ENCODE results near the gene TMEM207. TPM values are rescaled to one million over a fixed set of nuclear protein-coding genes. Genes with fewer than 3 reads are reported as not detected.
"Not testable (repeated sequence)": the region's sequence is repeated elsewhere in the genome, so short reads cannot be mapped to it uniquely, and the experiment has no call there.

The TMEM207 gene
- polyA plus RNA-seq, 2 donors, result not detected

GRCh38 chr3:190491533-190492054, 41.9 kb upstream of the TMEM207 start:
- Histone ChIP-seq H3K27ac (ENCODE audit: low read depth in 2 of 2, low read length in 1 of 2) (no peak overlapping the region), H3K4me1 (ENCODE audit: control insufficient read depth in 2 of 2, insufficient read depth in 2 of 2, low read length in 1 of 2) (no peaks in the 10 kb centered on the region), H3K4me3 (ENCODE audit: low read depth in 1 of 2, low read length in 2 of 2) (no peak overlapping the region), H3K27me3 (ENCODE audit: control insufficient read depth in 1 of 2, insufficient read depth in 2 of 2, low read length in 2 of 2) (peaks cover 0 to 2% of the 10 kb centered on the region in 2 donors), H3K9me3 (ENCODE audit: control insufficient read depth in 2 of 2, insufficient read depth in 1 of 2, low read depth in 1 of 2, low read length in 1 of 2) (no peaks in the 10 kb centered on the region), H3K36me3 (ENCODE audit: control insufficient read depth in 2 of 2, insufficient read depth in 2 of 2, low read length in 1 of 2) (no peaks in the 10 kb centered on the region)
- 72 to 75% methylated on average over 4 of the region's 4 CpGs for WGBS, 2 donors

- no peak overlapping the region for H3K27ac ChIP-seq (ENCODE audit: low read depth in 2 of 2, low read length in 1 of 2)
- H3K36me3 ChIP-seq (ENCODE audit: control insufficient read depth in 2 of 2, insufficient read depth in 2 of 2, low read length in 1 of 2), result no peaks in the 10 kb centered on the region
- H3K27me3 ChIP-seq (ENCODE audit: control insufficient read depth in 1 of 2, insufficient read depth in 2 of 2, low read length in 2 of 2), result peaks cover 0 to 2% of the 10 kb centered on the region in 2 donors
- WGBS, 2 donors, result 75 to 81% methylated on average over 4 of the region's 4 CpGs
- H3K4me1 ChIP-seq (ENCODE audit: control insufficient read depth in 2 of 2, insufficient read depth in 2 of 2, low read length in 1 of 2), result no peaks in the 10 kb centered on the region
- no peak overlapping the region for H3K4me3 ChIP-seq (ENCODE audit: low read depth in 1 of 2, low read length in 2 of 2)
- no peaks in the 10 kb centered on the region for H3K9me3 ChIP-seq (ENCODE audit: control insufficient read depth in 2 of 2, insufficient read depth in 1 of 2, low read depth in 1 of 2, low read length in 1 of 2)
These were observed 37.4 kb upstream of the TMEM207 start for GRCh38 chr3:190486908-190487607.

- Histone ChIP-seq H3K27me3 (ENCODE audit: control insufficient read depth in 1 of 2, insufficient read depth in 2 of 2, low read length in 2 of 2) (peaks cover 0 to 2% of the 10 kb centered on the region in 2 donors), H3K4me1 (ENCODE audit: control insufficient read depth in 2 of 2, insufficient read depth in 2 of 2, low read length in 1 of 2) (no peaks in the 10 kb centered on the region), H3K4me3 (ENCODE audit: low read depth in 1 of 2, low read length in 2 of 2) (no peak overlapping the region), H3K9me3 (ENCODE audit: control insufficient read depth in 2 of 2, insufficient read depth in 1 of 2, low read depth in 1 of 2, low read length in 1 of 2) (no peaks in the 10 kb centered on the region), H3K36me3 (ENCODE audit: control insufficient read depth in 2 of 2, insufficient read depth in 2 of 2, low read length in 1 of 2) (no peaks in the 10 kb centered on the region), H3K27ac (ENCODE audit: low read depth in 2 of 2, low read length in 1 of 2) (no peak overlapping the region)
- WGBS, 2 donors, result 10 to 15% methylated on average over 1 of the region's 1 CpG
These were observed 36.8 kb upstream of the TMEM207 start for GRCh38 chr3:190486533-190486864.

DNA sequence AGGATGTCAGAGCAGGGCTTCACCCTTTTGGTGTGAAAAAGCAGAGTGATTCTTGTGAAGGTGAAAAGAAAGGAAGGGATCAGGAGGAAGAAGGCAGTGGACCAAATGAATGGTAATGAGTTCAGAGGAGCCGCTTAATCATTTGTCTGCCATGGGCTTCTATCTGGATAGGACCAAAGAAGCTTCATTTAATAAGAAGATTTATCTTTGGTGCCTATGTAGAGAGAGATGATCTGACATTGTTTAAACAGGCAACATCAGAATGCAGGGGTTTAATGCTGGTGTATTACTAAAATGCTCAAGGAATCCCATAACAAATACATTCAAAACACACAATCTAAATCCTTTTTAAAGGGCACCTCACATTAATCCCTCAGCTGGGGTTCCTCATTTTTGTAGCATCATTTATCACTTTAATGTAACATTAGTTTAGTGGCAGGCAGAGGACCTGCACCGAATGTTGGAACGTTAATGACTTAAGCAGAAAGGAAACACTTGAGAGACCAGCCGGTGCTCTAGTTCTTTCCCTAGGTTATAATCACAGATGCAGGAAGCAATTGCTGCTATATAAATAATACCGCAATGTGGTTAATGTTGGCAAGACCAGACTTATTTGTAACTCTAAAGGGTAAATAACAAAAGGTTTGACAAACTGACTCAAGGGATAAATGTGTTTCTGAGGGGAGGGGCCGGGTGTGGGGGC, 36.3 kb upstream of the TMEM207 start:
- 21 to 22% methylated on average over 6 of the region's 6 CpGs for WGBS, 2 donors
- no peak overlapping the region for H3K4me3 ChIP-seq (ENCODE audit: low read depth in 1 of 2, low read length in 2 of 2)

GRCh38 chr3:190481779-190482178, 32.1 kb upstream of the TMEM207 start:
- H3K4me3 ChIP-seq (ENCODE audit: low read depth in 1 of 2, low read length in 2 of 2), result no peak overlapping the region
- no peak overlapping the region for H3K27ac ChIP-seq (ENCODE audit: low read depth in 2 of 2, low read length in 1 of 2)
- WGBS, 2 donors, result 90 to 93% methylated on average over 2 of the region's 2 CpGs
- no peaks in the 10 kb centered on the region for H3K9me3 ChIP-seq (ENCODE audit: control insufficient read depth in 2 of 2, insufficient read depth in 1 of 2, low read depth in 1 of 2, low read length in 1 of 2)
- H3K27me3 ChIP-seq (ENCODE audit: control insufficient read depth in 1 of 2, insufficient read depth in 2 of 2, low read length in 2 of 2), result no peaks in the 10 kb centered on the region
- no peaks in the 10 kb centered on the region for H3K4me1 ChIP-seq (ENCODE audit: control insufficient read depth in 2 of 2, insufficient read depth in 2 of 2, low read length in 1 of 2)
- H3K36me3 ChIP-seq (ENCODE audit: control insufficient read depth in 2 of 2, insufficient read depth in 2 of 2, low read length in 1 of 2), result no peaks in the 10 kb centered on the region

More for the DNA sequence above, 36.3 kb upstream of the TMEM207 start:
- Histone ChIP-seq H3K27me3 (ENCODE audit: control insufficient read depth in 1 of 2, insufficient read depth in 2 of 2, low read length in 2 of 2) (peaks cover 0 to 2% of the 10 kb centered on the region in 2 donors), H3K27ac (ENCODE audit: low read depth in 2 of 2, low read length in 1 of 2) (no peak overlapping the region), H3K9me3 (ENCODE audit: control insufficient read depth in 2 of 2, insufficient read depth in 1 of 2, low read depth in 1 of 2, low read length in 1 of 2) (no peaks in the 10 kb centered on the region), H3K4me1 (ENCODE audit: control insufficient read depth in 2 of 2, insufficient read depth in 2 of 2, low read length in 1 of 2) (no peaks in the 10 kb centered on the region), H3K36me3 (ENCODE audit: control insufficient read depth in 2 of 2, insufficient read depth in 2 of 2, low read length in 1 of 2) (no peaks in the 10 kb centered on the region)

GRCh38 chr3:190473261-190473660, 23.6 kb upstream of the TMEM207 start:
- not testable (repeated sequence) for H3K9me3 ChIP-seq (ENCODE audit: control insufficient read depth in 2 of 2, insufficient read depth in 1 of 2, low read depth in 1 of 2, low read length in 1 of 2); H3K36me3 ChIP-seq (ENCODE audit: control insufficient read depth in 2 of 2, insufficient read depth in 2 of 2, low read length in 1 of 2); H3K4me3 ChIP-seq (ENCODE audit: low read depth in 1 of 2, low read length in 2 of 2); H3K27ac ChIP-seq (ENCODE audit: low read depth in 2 of 2, low read length in 1 of 2); H3K27me3 ChIP-seq (ENCODE audit: control insufficient read depth in 1 of 2, insufficient read depth in 2 of 2, low read length in 2 of 2); H3K4me1 ChIP-seq (ENCODE audit: control insufficient read depth in 2 of 2, insufficient read depth in 2 of 2, low read length in 1 of 2)
- WGBS, 2 donors, result 96 to 97% methylated on average over 23 to 25 of the region's 25 CpGs

- Histone ChIP-seq H3K4me1 (ENCODE audit: control insufficient read depth in 2 of 2, insufficient read depth in 2 of 2, low read length in 1 of 2) (no peaks in the 10 kb centered on the region), H3K36me3 (ENCODE audit: control insufficient read depth in 2 of 2, insufficient read depth in 2 of 2, low read length in 1 of 2) (no peaks in the 10 kb centered on the region), H3K4me3 (ENCODE audit: low read depth in 1 of 2, low read length in 2 of 2) (no peak overlapping the region), H3K27me3 (ENCODE audit: control insufficient read depth in 1 of 2, insufficient read depth in 2 of 2, low read length in 2 of 2) (no peaks in the 10 kb centered on the region), H3K27ac (ENCODE audit: low read depth in 2 of 2, low read length in 1 of 2) (no peak overlapping the region), H3K9me3 (ENCODE audit: control insufficient read depth in 2 of 2, insufficient read depth in 1 of 2, low read depth in 1 of 2, low read length in 1 of 2) (no peaks in the 10 kb centered on the region)
These were observed 18.2 kb upstream of the TMEM207 start for GRCh38 chr3:190467922-190468321.

- H3K36me3 ChIP-seq (ENCODE audit: control insufficient read depth in 2 of 2, insufficient read depth in 2 of 2, low read length in 1 of 2), result no peaks in the 10 kb centered on the region
- no peaks in the 10 kb centered on the region for H3K27me3 ChIP-seq (ENCODE audit: control insufficient read depth in 1 of 2, insufficient read depth in 2 of 2, low read length in 2 of 2)
- H3K4me1 ChIP-seq (ENCODE audit: control insufficient read depth in 2 of 2, insufficient read depth in 2 of 2, low read length in 1 of 2), result no peaks in the 10 kb centered on the region
- no peak overlapping the region for H3K4me3 ChIP-seq (ENCODE audit: low read depth in 1 of 2, low read length in 2 of 2)
- no peaks in the 10 kb centered on the region for H3K9me3 ChIP-seq (ENCODE audit: control insufficient read depth in 2 of 2, insufficient read depth in 1 of 2, low read depth in 1 of 2, low read length in 1 of 2)
- 34 to 43% methylated on average over 2 of the region's 2 CpGs for WGBS, 2 donors
- no peak overlapping the region for H3K27ac ChIP-seq (ENCODE audit: low read depth in 2 of 2, low read length in 1 of 2)
These were observed 8.3 kb upstream of the TMEM207 start for GRCh38 chr3:190458040-190458439.

GRCh38 chr3:190456770-190457169, 7.1 kb upstream of the TMEM207 start:
- H3K27ac ChIP-seq (ENCODE audit: low read depth in 2 of 2, low read length in 1 of 2), result no peak overlapping the region
- no peaks in the 10 kb centered on the region for H3K9me3 ChIP-seq (ENCODE audit: control insufficient read depth in 2 of 2, insufficient read depth in 1 of 2, low read depth in 1 of 2, low read length in 1 of 2)
- no peaks in the 10 kb centered on the region for H3K27me3 ChIP-seq (ENCODE audit: control insufficient read depth in 1 of 2, insufficient read depth in 2 of 2, low read length in 2 of 2)
- H3K36me3 ChIP-seq (ENCODE audit: control insufficient read depth in 2 of 2, insufficient read depth in 2 of 2, low read length in 1 of 2), result no peaks in the 10 kb centered on the region
- no peak overlapping the region for H3K4me3 ChIP-seq (ENCODE audit: low read depth in 1 of 2, low read length in 2 of 2)
- WGBS, 2 donors, result 56 to 81% methylated on average over 1 of the region's 1 CpG
- no peaks in the 10 kb centered on the region for H3K4me1 ChIP-seq (ENCODE audit: control insufficient read depth in 2 of 2, insufficient read depth in 2 of 2, low read length in 1 of 2)

- no peaks in the 10 kb centered on the region for H3K27me3 ChIP-seq (ENCODE audit: control insufficient read depth in 1 of 2, insufficient read depth in 2 of 2, low read length in 2 of 2)
- no peaks in the 10 kb centered on the region for H3K36me3 ChIP-seq (ENCODE audit: control insufficient read depth in 2 of 2, insufficient read depth in 2 of 2, low read length in 1 of 2)
- no peaks in the 10 kb centered on the region for H3K4me1 ChIP-seq (ENCODE audit: control insufficient read depth in 2 of 2, insufficient read depth in 2 of 2, low read length in 1 of 2)
- no peak overlapping the region for H3K4me3 ChIP-seq (ENCODE audit: low read depth in 1 of 2, low read length in 2 of 2)
- no peak overlapping the region for H3K27ac ChIP-seq (ENCODE audit: low read depth in 2 of 2, low read length in 1 of 2)
- 63 to 80% methylated on average over 2 of the region's 2 CpGs for WGBS, 2 donors
- H3K9me3 ChIP-seq (ENCODE audit: control insufficient read depth in 2 of 2, insufficient read depth in 1 of 2, low read depth in 1 of 2, low read length in 1 of 2), result no peaks in the 10 kb centered on the region
These were observed 6.1 kb upstream of the TMEM207 start for GRCh38 chr3:190455828-190456227.

Data from esophagus (tissue), 2 donors.